ENCODE results near the gene MYH15.

Gene MYH15

GRCh38 chr3:108528459-108529252 is 18.3 kb upstream of the MYH15 start:
- H3K4me1 ChIP-seq (ENCODE audit: control insufficient read depth in 1 of 2, insufficient read depth in 2 of 2, low read length in 2 of 2) = no peaks in the 10 kb centered on the region
- no peaks in the 10 kb centered on the region for H3K27me3 ChIP-seq (ENCODE audit: control insufficient read depth in 1 of 2, insufficient read depth in 2 of 2, low read length in 2 of 2)
- no peak overlapping the region for H3K27ac ChIP-seq (ENCODE audit: low read depth, low read length)
- H3K9me3 ChIP-seq (ENCODE audit: control insufficient read depth in 1 of 2, low read length in 2 of 2) = no peaks in the 10 kb centered on the region
- no peaks in the 10 kb centered on the region for H3K36me3 ChIP-seq (ENCODE audit: control insufficient read depth in 1 of 2, insufficient read depth in 2 of 2, low read length in 2 of 2)
- H3K9ac ChIP-seq (ENCODE audit: low read depth in 1 of 2, low read length in 2 of 2) = no peak overlapping the region
- H3K4me3 ChIP-seq (ENCODE audit: low read depth in 1 of 2, low read length in 2 of 2) = no peak overlapping the region

- Histone ChIP-seq H3K27me3 (ENCODE audit: control insufficient read depth in 1 of 2, insufficient read depth in 2 of 2, low read length in 2 of 2) (no peaks in the 10 kb centered on the region), H3K36me3 (ENCODE audit: control insufficient read depth in 1 of 2, insufficient read depth in 2 of 2, low read length in 2 of 2) (no peaks in the 10 kb centered on the region), H3K4me3 (ENCODE audit: low read depth in 1 of 2, low read length in 2 of 2) (no peak overlapping the region), H3K4me1 (ENCODE audit: control insufficient read depth in 1 of 2, insufficient read depth in 2 of 2, low read length in 2 of 2) (no peaks in the 10 kb centered on the region), H3K9ac (ENCODE audit: low read depth in 1 of 2, low read length in 2 of 2) (no peak overlapping the region), H3K9me3 (ENCODE audit: control insufficient read depth in 1 of 2, low read length in 2 of 2) (no peaks in the 10 kb centered on the region), H3K27ac (ENCODE audit: low read depth, low read length) (no peak overlapping the region)
Measured at GRCh38 chr3:108527817-108528216, 17.4 kb upstream of the MYH15 start.

- H3K4me3 ChIP-seq (ENCODE audit: low read depth in 1 of 2, low read length in 2 of 2) = no peak overlapping the region
- no peak overlapping the region for H3K9ac ChIP-seq (ENCODE audit: low read depth in 1 of 2, low read length in 2 of 2)
- H3K27me3 ChIP-seq (ENCODE audit: control insufficient read depth in 1 of 2, insufficient read depth in 2 of 2, low read length in 2 of 2) = no peaks in the 10 kb centered on the region
- no peaks in the 10 kb centered on the region for H3K4me1 ChIP-seq (ENCODE audit: control insufficient read depth in 1 of 2, insufficient read depth in 2 of 2, low read length in 2 of 2)
- H3K27ac ChIP-seq (ENCODE audit: low read depth, low read length) = no peak overlapping the region
- no peaks in the 10 kb centered on the region for H3K36me3 ChIP-seq (ENCODE audit: control insufficient read depth in 1 of 2, insufficient read depth in 2 of 2, low read length in 2 of 2)
- no peaks in the 10 kb centered on the region for H3K9me3 ChIP-seq (ENCODE audit: control insufficient read depth in 1 of 2, low read length in 2 of 2)
Measured at GRCh38 chr3:108527109-108527508, 16.7 kb upstream of the MYH15 start.

- no peaks in the 10 kb centered on the region for H3K4me1 ChIP-seq (ENCODE audit: control insufficient read depth in 1 of 2, insufficient read depth in 2 of 2, low read length in 2 of 2)
- no peaks in the 10 kb centered on the region for H3K27me3 ChIP-seq (ENCODE audit: control insufficient read depth in 1 of 2, insufficient read depth in 2 of 2, low read length in 2 of 2)
- H3K9me3 ChIP-seq (ENCODE audit: control insufficient read depth in 1 of 2, low read length in 2 of 2) = no peaks in the 10 kb centered on the region
- H3K4me3 ChIP-seq (ENCODE audit: low read depth in 1 of 2, low read length in 2 of 2) = no peak overlapping the region
- H3K27ac ChIP-seq (ENCODE audit: low read depth, low read length) = no peak overlapping the region
- H3K36me3 ChIP-seq (ENCODE audit: control insufficient read depth in 1 of 2, insufficient read depth in 2 of 2, low read length in 2 of 2) = no peaks in the 10 kb centered on the region
- no peak overlapping the region for H3K9ac ChIP-seq (ENCODE audit: low read depth in 1 of 2, low read length in 2 of 2)
Measured at GRCh38 chr3:108525971-108526370, 15.6 kb upstream of the MYH15 start.

- Histone ChIP-seq H3K4me3 (ENCODE audit: low read depth in 1 of 2, low read length in 2 of 2) (no peak overlapping the region), H3K27ac (ENCODE audit: low read depth, low read length) (no peak overlapping the region), H3K9ac (ENCODE audit: low read depth in 1 of 2, low read length in 2 of 2) (no peak overlapping the region), H3K9me3 (ENCODE audit: control insufficient read depth in 1 of 2, low read length in 2 of 2) (no peaks in the 10 kb centered on the region), H3K4me1 (ENCODE audit: control insufficient read depth in 1 of 2, insufficient read depth in 2 of 2, low read length in 2 of 2) (no peaks in the 10 kb centered on the region), H3K36me3 (ENCODE audit: control insufficient read depth in 1 of 2, insufficient read depth in 2 of 2, low read length in 2 of 2) (no peaks in the 10 kb centered on the region), H3K27me3 (ENCODE audit: control insufficient read depth in 1 of 2, insufficient read depth in 2 of 2, low read length in 2 of 2) (no peaks in the 10 kb centered on the region)
Measured at GRCh38 chr3:108525256-108525655, 14.9 kb upstream of the MYH15 start.

DNA sequence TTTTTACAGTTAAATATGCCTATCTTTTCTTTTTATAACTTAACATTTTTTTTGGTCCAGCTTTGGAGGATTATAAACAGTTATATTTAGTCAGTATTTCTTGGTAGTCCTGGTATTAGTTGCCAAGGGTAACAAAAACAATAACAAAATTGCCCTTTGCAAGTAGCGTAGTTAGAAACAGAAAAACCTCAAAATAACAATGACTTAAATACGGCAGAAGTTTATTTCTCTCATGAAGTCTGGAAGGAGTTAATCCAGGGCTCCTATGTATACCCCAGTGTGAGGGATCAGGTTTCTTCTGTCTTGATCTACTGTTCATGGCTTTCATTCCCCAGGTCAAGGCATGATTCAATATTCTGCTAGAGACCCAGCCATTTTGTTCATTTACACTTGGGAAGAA is 14.1 kb upstream of the MYH15 start:
- no peak overlapping the region for H3K9ac ChIP-seq (ENCODE audit: low read depth in 1 of 2, low read length in 2 of 2)
- no peak overlapping the region for H3K4me3 ChIP-seq (ENCODE audit: low read depth in 1 of 2, low read length in 2 of 2)
- H3K27me3 ChIP-seq (ENCODE audit: control insufficient read depth in 1 of 2, insufficient read depth in 2 of 2, low read length in 2 of 2) = no peaks in the 10 kb centered on the region
- H3K4me1 ChIP-seq (ENCODE audit: control insufficient read depth in 1 of 2, insufficient read depth in 2 of 2, low read length in 2 of 2) = no peaks in the 10 kb centered on the region
- no peaks in the 10 kb centered on the region for H3K36me3 ChIP-seq (ENCODE audit: control insufficient read depth in 1 of 2, insufficient read depth in 2 of 2, low read length in 2 of 2)
- no peak overlapping the region for H3K27ac ChIP-seq (ENCODE audit: low read depth, low read length)
- no peaks in the 10 kb centered on the region for H3K9me3 ChIP-seq (ENCODE audit: control insufficient read depth in 1 of 2, low read length in 2 of 2)

DNA sequence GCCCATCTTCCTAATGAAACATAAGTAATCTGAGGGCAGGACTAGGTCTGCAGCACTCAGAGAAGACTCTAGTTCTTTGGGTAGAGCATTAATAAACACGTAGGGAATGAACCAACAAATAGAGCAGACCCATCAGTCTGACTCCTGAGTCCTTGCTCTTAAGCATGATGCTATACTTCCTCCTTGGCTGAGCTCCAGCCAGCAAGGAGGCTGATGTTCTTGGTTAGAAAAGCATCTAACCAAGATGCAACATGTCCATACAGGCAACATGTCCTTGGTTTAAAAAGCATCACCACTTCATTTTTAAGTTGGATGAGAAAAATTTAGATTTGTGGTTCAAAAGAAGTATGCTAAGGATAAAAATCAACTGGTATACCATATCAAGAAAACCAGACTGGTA is 8.5 kb upstream of the MYH15 start:
- Histone ChIP-seq H3K36me3 (ENCODE audit: control insufficient read depth in 1 of 2, insufficient read depth in 2 of 2, low read length in 2 of 2) (no peaks in the 10 kb centered on the region), H3K4me3 (ENCODE audit: low read depth in 1 of 2, low read length in 2 of 2) (no peak overlapping the region), H3K27ac (ENCODE audit: low read depth, low read length) (no peak overlapping the region), H3K9ac (ENCODE audit: low read depth in 1 of 2, low read length in 2 of 2) (no peak overlapping the region), H3K9me3 (ENCODE audit: control insufficient read depth in 1 of 2, low read length in 2 of 2) (no peaks in the 10 kb centered on the region), H3K27me3 (ENCODE audit: control insufficient read depth in 1 of 2, insufficient read depth in 2 of 2, low read length in 2 of 2) (peaks cover 0 to 3% of the 10 kb centered on the region in 2 donors), H3K4me1 (ENCODE audit: control insufficient read depth in 1 of 2, insufficient read depth in 2 of 2, low read length in 2 of 2) (no peaks in the 10 kb centered on the region)

- Histone ChIP-seq H3K27ac (ENCODE audit: low read depth, low read length) (no peak overlapping the region), H3K4me3 (ENCODE audit: low read depth in 1 of 2, low read length in 2 of 2) (no peak overlapping the region), H3K27me3 (ENCODE audit: control insufficient read depth in 1 of 2, insufficient read depth in 2 of 2, low read length in 2 of 2) (peaks cover 0 to 3% of the 10 kb centered on the region in 2 donors), H3K36me3 (ENCODE audit: control insufficient read depth in 1 of 2, insufficient read depth in 2 of 2, low read length in 2 of 2) (no peaks in the 10 kb centered on the region), H3K4me1 (ENCODE audit: control insufficient read depth in 1 of 2, insufficient read depth in 2 of 2, low read length in 2 of 2) (no peaks in the 10 kb centered on the region), H3K9me3 (ENCODE audit: control insufficient read depth in 1 of 2, low read length in 2 of 2) (no peaks in the 10 kb centered on the region), H3K9ac (ENCODE audit: low read depth in 1 of 2, low read length in 2 of 2) (no peak overlapping the region)
Measured at GRCh38 chr3:108516881-108517280, 6.5 kb upstream of the MYH15 start.

- Histone ChIP-seq H3K27ac (ENCODE audit: low read depth, low read length) (no peak overlapping the region), H3K9me3 (ENCODE audit: control insufficient read depth in 1 of 2, low read length in 2 of 2) (no peaks in the 10 kb centered on the region), H3K27me3 (ENCODE audit: control insufficient read depth in 1 of 2, insufficient read depth in 2 of 2, low read length in 2 of 2) (peaks cover 0 to 3% of the 10 kb centered on the region in 2 donors), H3K4me3 (ENCODE audit: low read depth in 1 of 2, low read length in 2 of 2) (no peak overlapping the region), H3K9ac (ENCODE audit: low read depth in 1 of 2, low read length in 2 of 2) (no peak overlapping the region), H3K36me3 (ENCODE audit: control insufficient read depth in 1 of 2, insufficient read depth in 2 of 2, low read length in 2 of 2) (no peaks in the 10 kb centered on the region), H3K4me1 (ENCODE audit: control insufficient read depth in 1 of 2, insufficient read depth in 2 of 2, low read length in 2 of 2) (no peaks in the 10 kb centered on the region)
Measured at GRCh38 chr3:108513961-108514360, 3.6 kb upstream of the MYH15 start.

GRCh38 chr3:108512671-108513070 is 2.3 kb upstream of the MYH15 start:
- Histone ChIP-seq H3K4me3 (ENCODE audit: low read depth in 1 of 2, low read length in 2 of 2) (no peak overlapping the region), H3K36me3 (ENCODE audit: control insufficient read depth in 1 of 2, insufficient read depth in 2 of 2, low read length in 2 of 2) (no peaks in the 10 kb centered on the region), H3K4me1 (ENCODE audit: control insufficient read depth in 1 of 2, insufficient read depth in 2 of 2, low read length in 2 of 2) (no peaks in the 10 kb centered on the region), H3K9me3 (ENCODE audit: control insufficient read depth in 1 of 2, low read length in 2 of 2) (no peaks in the 10 kb centered on the region), H3K9ac (ENCODE audit: low read depth in 1 of 2, low read length in 2 of 2) (no peak overlapping the region), H3K27me3 (ENCODE audit: control insufficient read depth in 1 of 2, insufficient read depth in 2 of 2, low read length in 2 of 2) (peaks cover 0 to 3% of the 10 kb centered on the region in 2 donors), H3K27ac (ENCODE audit: low read depth, low read length) (no peak overlapping the region)

All from duodenal mucosa (tissue), 2 donors.